HepG2 (cell line): ENCODE measurements around the gene STK39. TPM values are rescaled to one million over a fixed set of nuclear protein-coding genes. Genes with fewer than 3 reads are reported as not detected.

ENCODE experiments used
- AGO2 ChIP-seq: fragments of 200-400 bp; formaldehyde crosslinking; optimal IDR thresholded peaks from 2 replicates; pipeline ENCODE3; 2017; ENCODE audit warnings: mild to moderate bottlenecking, low read depth, low read length, moderate library complexity
- ARID5B ChIP-seq: IDR thresholded peaks from 2 replicates; pipeline ENCODE4 v1.4.0; 2020; ENCODE audit warnings: mild to moderate bottlenecking, missing genetic modification reagents
- DNMT3B ChIP-seq: conservative IDR thresholded peaks from 2 replicates; pipeline ENCODE4 v1.6.1; 2016; ENCODE audit warnings: missing biosample characterization, control low read depth
- FOXA1 ChIP-seq, 2 experiments: fragments of 450-650 bp in 1 of 2; sonication (generic) in 1 of 2; formaldehyde crosslinking in 1 of 2; IDR thresholded peaks; 2 replicates each; pipeline versions ENCODE4 v1.4.0 to v1.6.1; 2016 to 2020; ENCODE audit warnings: missing genetic modification reagents in 1 of 2
- HMGA1 ChIP-seq: sonication (generic); formaldehyde crosslinking; conservative IDR thresholded peaks from 2 replicates; pipeline ENCODE4 v1.4.0; 2020; ENCODE audit warnings: missing genetic modification reagents
- HNRNPK ChIP-seq: fragments of 200-400 bp; formaldehyde crosslinking; IDR thresholded peaks from 2 replicates; pipeline ENCODE4 v1.6.1; 2018; ENCODE audit warnings: low read length, low read depth, moderate library complexity, mild to moderate bottlenecking; ENCODE audit not compliant: poor library complexity, severe bottlenecking
- HOMEZ ChIP-seq: IDR thresholded peaks from 2 replicates; pipeline ENCODE4 v1.6.1; 2016; ENCODE audit warnings: low read depth
- ISL2 ChIP-seq: sonication (generic); formaldehyde crosslinking; IDR thresholded peaks from 2 replicates; pipeline ENCODE4 v1.5.0; 2020; ENCODE audit warnings: missing genetic modification reagents
- SAP130 ChIP-seq: IDR thresholded peaks from 2 replicates; pipeline ENCODE4 v1.6.1; 2016; ENCODE audit warnings: low read depth
- ZNF142 ChIP-seq: sonication (generic); formaldehyde crosslinking; IDR thresholded peaks from 2 replicates; pipeline ENCODE4 v1.4.0; 2020; ENCODE audit warnings: missing genetic modification reagents
- ZNF24 ChIP-seq: fragments of 450-650 bp; IDR thresholded peaks from 2 replicates; pipeline ENCODE4 v1.6.1; 2017; ENCODE audit warnings: antibody characterized with exemption, mild to moderate bottlenecking
- ZNF629 ChIP-seq: sonication (generic); formaldehyde crosslinking; conservative IDR thresholded peaks from 2 replicates; pipeline ENCODE4 v1.5.0; 2020; ENCODE audit warnings: missing genetic modification reagents
- polyA plus RNA-seq, 8 experiments: library from polyadenylated mRNA; depleted of rRNA in 3 of 8; stranded (reverse) in 7 of 8; unstranded in 1 of 8; fragments of >200 nt; fragmentation: Illumina TruSeq in 4 of 8; extraction: Trizol in 4 of 8; gene quantifications; 2 replicates each; pipeline versions ENCODE4 v1.2.1 to v1.2.3, GENCODE V29; 2011 to 2016; ENCODE audit warnings: low read depth in 4 of 8, missing spikeins in 1 of 8, mixed read lengths in 1 of 8; ENCODE audit not compliant: insufficient read depth in 1 of 8
- total RNA-seq, 5 experiments: library from RNA; depleted of rRNA; stranded (reverse); fragments of >200 nt; fragmentation: Illumina TruSeq; extraction: Trizol; gene quantifications; 2 replicates each; pipeline ENCODE4 v1.2.3, GENCODE V29; 2016; ENCODE audit warnings: low read depth in 1 of 5

STK39 gene
- total and polyA plus RNA-seq, 2 of the 13 experiments (the other 11 are each of a cell fraction or from before 2014, with no cell fraction given), result 27.3 to 38.4 TPM

- TF ChIP-seq ARID5B (peak; percentile 30; the same call in 1 of the 2 replicates), ZNF629 (CRISPR knock-in tag) (no peak), FOXA1 (IDR thresholded peaks at IDR 0.05) (peak; percentile 42; the same call in 1 of the 2 replicates), FOXA1 (CRISPR knock-in tag; IDR thresholded peaks at IDR 0.05) (no peak), AGO2 (no peak), HOMEZ (CRISPR knock-in tag) (0 out of 2 replicates have a peak, but pooled peaks have one; percentile 27), HMGA1 (CRISPR knock-in tag) (no peak), ZNF142 (CRISPR knock-in tag) (no peak), DNMT3B (CRISPR knock-in tag) (no peak), ISL2 (CRISPR knock-in tag) (0 out of 2 replicates have a peak, but pooled peaks have one; percentile 38), ZNF24 (peak; percentile 89), SAP130 (CRISPR knock-in tag) (no peak), HNRNPK (peak; percentile 64)
Observed at GRCh38 chr2:168059758-168060157, 187.6 kb downstream of the STK39 start (continued).
